Body of pancreas (tissue), 4 donors: ENCODE measurements around the gene RRP15. TPM values are rescaled to one million over a fixed set of nuclear protein-coding genes. Genes with fewer than 3 reads are reported as not detected.
A peak's percentile ranks its signal among the peaks of the same experiment; 100 is the strongest.

Experiments
- ATAC-seq: fragments of 150-250 bp; one replicate; pipeline ENCODE4 v1.9.1; 2016
- DNase-seq, 4 donors: peaks; one replicate each; pipeline ENCODE4 v3.0.0-alpha.2; 2019
- H3K27ac ChIP-seq, 4 donors: fragments of 200-600 bp; sonication (generic); 1 replicate in 3 of 4; 2 replicates in 1 of 4; pipeline versions ENCODE4 v1.5.1 to v1.6.1; 2016 to 2019; ENCODE audit warnings: mild to moderate bottlenecking in 1 of 4, mixed read lengths in 1 of 4, moderate library complexity in 1 of 4
- H3K27me3 ChIP-seq, 2 donors: fragments of 200-600 bp; sonication (generic); one replicate each; pipeline ENCODE4 v1.6.0; 2016; ENCODE audit warnings: mild to moderate bottlenecking in 1 of 2
- H3K36me3 ChIP-seq, 2 donors: fragments of 200-600 bp; sonication (generic); replicated peaks in 1 of 2; 2 replicates each; pipeline ENCODE4 v1.5.1; 2016; ENCODE audit warnings: low read depth in 2 of 2; ENCODE audit not compliant: insufficient read depth in 1 of 2
- H3K4me1 ChIP-seq: fragments of 200-600 bp; sonication (generic); one replicate; pipeline ENCODE4 v1.6.0; 2016
- H3K4me3 ChIP-seq, 2 donors: fragments of 200-600 bp; sonication (generic); 1 replicate in 1 of 2; 2 replicates in 1 of 2; pipeline ENCODE4 v1.5.1; 2016 to 2019
- H3K9me3 ChIP-seq, 3 donors: fragments of 200-600 bp; sonication (generic); 1 replicate in 2 of 3; 2 replicates in 1 of 3; pipeline ENCODE4 v1.5.1; 2016
- POLR2A ChIP-seq, 3 donors: fragments of 450-650 bp; IDR thresholded peaks; one replicate each; pipeline ENCODE4 v1.6.1; 2016; ENCODE audit warnings: antibody characterized with exemption in 3 of 3, mild to moderate bottlenecking in 2 of 3
- WGBS, 2 donors: methylation state at CpG; one replicate each; pipeline ENCODE4 v1.1.5; 2017; 5-methylcytosine and 5-hydroxymethylcytosine counted together
- intact Hi-C: fragments of 100-400 bp; cut with DNase I; formaldehyde crosslinking; loops from one replicate; pipeline ENCODE4 v1.15.1; 2023
- total RNA-seq, 2 donors: library from RNA; depleted of rRNA; stranded (reverse); fragments of >200 nt; gene quantifications; one replicate each; pipeline ENCODE4 v1.1.0, GENCODE V29; 2016
- TF ChIP-seq, protein P1 (sequence below), 7 experiments: fragments of 450-650 bp in 4 of 7; fragments of 200-600 bp in 3 of 7; sonication (generic) in 3 of 7; IDR thresholded peaks; one replicate each; pipeline ENCODE4 v1.5.1; 2016 to 2019; ENCODE audit warnings: antibody characterized with exemption in 7 of 7

Gene RRP15
- total RNA-seq, result 1 to 10 TPM; 2.6 to 7.9 TPM

GRCh38 chr1:218284917-218285635, at the start of gene RRP15:
Gene RRP15, plus strand, starts transcription at chr1:218285293. Its CDS starts 24 bp downstream, at chr1:218285317.
- intact Hi-C loops, result no loop called here
- H3K4me3 ChIP-seq, result peak within 1 kb of the TSS; percentile 52 to 83
- peak within 1 kb of the TSS; percentile 47 to 77 (median 66) for H3K27ac ChIP-seq
- no peaks in the 10 kb centered on the region for H3K27me3 ChIP-seq
- ATAC-seq, result peak; percentile 99
- DNase-seq, result peak; percentile 88 to 94 (median 90)
- H3K36me3 ChIP-seq, result no peaks in the 10 kb centered on the region
- TF ChIP-seq POLR2A (IDR thresholded peaks at IDR 0.05), result peak; percentile 46 to 74 (median 69)
- TF ChIP-seq, protein P1, sequence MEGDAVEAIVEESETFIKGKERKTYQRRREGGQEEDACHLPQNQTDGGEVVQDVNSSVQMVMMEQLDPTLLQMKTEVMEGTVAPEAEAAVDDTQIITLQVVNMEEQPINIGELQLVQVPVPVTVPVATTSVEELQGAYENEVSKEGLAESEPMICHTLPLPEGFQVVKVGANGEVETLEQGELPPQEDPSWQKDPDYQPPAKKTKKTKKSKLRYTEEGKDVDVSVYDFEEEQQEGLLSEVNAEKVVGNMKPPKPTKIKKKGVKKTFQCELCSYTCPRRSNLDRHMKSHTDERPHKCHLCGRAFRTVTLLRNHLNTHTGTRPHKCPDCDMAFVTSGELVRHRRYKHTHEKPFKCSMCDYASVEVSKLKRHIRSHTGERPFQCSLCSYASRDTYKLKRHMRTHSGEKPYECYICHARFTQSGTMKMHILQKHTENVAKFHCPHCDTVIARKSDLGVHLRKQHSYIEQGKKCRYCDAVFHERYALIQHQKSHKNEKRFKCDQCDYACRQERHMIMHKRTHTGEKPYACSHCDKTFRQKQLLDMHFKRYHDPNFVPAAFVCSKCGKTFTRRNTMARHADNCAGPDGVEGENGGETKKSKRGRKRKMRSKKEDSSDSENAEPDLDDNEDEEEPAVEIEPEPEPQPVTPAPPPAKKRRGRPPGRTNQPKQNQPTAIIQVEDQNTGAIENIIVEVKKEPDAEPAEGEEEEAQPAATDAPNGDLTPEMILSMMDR (IDR thresholded peaks at IDR 0.05), result peak in 3 of 7 experiments; percentile 20 to 40 (median 24)
- WGBS, 2 donors, result 0 to 1% methylated on average over 45 of the region's 45 CpGs
- H3K4me1 ChIP-seq, result peaks cover 22% of the 10 kb centered on the region
- H3K9me3 ChIP-seq, result no peaks in the 10 kb centered on the region

- no peaks in the 10 kb centered on the region for H3K9me3 ChIP-seq
- ATAC-seq (no peak), DNase-seq (no peak)
- intact Hi-C loops, result no loop called here
- H3K27ac ChIP-seq, result no peak overlapping the region
- H3K36me3 ChIP-seq, result no peaks in the 10 kb centered on the region
- TF ChIP-seq POLR2A (IDR thresholded peaks at IDR 0.05), result no peak
- TF ChIP-seq, protein P1 (IDR thresholded peaks at IDR 0.05), result no peak
- 41 to 56% methylated on average over 3 of the region's 3 CpGs for WGBS, 2 donors
- no peaks in the 10 kb centered on the region for H3K27me3 ChIP-seq
- H3K4me1 ChIP-seq, result no peaks in the 10 kb centered on the region
- H3K4me3 ChIP-seq, result no peak overlapping the region
Observed at GRCh38 chr1:218242171-218242570, 42.9 kb upstream of the RRP15 start.

DNA sequence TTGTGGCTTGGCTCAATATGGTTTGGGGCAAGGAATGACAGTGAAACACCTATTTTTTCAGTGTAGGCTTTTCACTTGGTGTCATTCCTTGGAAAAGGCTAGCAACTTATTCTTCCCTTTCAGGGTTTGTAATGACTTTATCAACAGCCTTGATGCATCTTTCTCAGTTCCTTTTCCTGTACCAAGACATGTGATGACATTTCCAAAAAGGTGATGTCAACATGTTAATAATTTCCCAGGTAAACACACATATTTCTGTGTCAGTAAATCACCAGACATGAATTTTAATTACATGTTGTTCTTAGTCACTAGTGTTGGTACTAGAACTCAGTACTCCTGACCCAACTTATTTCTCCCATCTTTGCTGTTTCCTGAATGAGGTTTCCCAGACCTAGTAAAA, 37.8 kb upstream of the RRP15 start:
- Histone ChIP-seq H3K27me3 (no peaks in the 10 kb centered on the region), H3K36me3 (no peaks in the 10 kb centered on the region), H3K4me3 (no peak overlapping the region), H3K9me3 (no peaks in the 10 kb centered on the region), H3K27ac (no peak overlapping the region), H3K4me1 (no peaks in the 10 kb centered on the region)
- DNase-seq (no peak), ATAC-seq (no peak)
- intact Hi-C loops, result no loop called here
- no peak for TF ChIP-seq POLR2A (IDR thresholded peaks at IDR 0.05)
- TF ChIP-seq, protein P1 (IDR thresholded peaks at IDR 0.05), result no peak

DNA sequence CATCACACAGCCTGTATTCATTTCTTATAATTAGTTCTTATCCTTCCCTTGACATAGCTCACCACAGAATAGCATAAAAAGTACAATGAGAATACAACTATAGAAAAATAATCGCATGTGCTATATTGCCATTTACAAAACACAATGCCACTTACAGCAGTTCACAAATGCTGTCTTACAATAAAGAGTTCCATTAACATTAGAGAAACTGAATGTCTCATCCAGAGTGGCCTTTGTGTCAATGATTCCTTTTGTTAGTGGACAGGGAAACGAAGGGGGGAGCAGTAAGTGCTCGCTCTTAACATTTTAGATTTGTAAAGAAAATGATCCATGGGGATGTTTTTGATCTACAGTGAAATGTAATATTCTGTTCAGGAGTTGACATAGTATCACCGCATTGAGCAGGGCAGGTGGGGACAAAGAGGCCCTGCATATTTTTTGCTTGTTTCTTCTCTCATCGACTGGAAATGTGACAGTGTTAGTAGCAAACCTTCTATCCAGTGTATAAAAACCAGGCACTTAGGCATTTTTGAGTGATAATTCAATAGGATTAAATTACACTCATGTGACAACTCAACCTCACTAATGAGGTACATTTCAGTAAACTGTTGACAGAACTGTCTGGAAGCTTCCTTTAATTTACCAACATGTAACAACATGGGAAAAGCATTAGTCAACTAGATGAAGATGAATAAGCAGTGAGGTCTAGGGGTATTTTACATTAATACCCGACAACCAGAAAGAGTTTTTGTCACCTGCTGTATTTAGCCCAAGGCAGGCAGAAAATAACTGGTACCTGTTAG, 35.6 kb upstream of the RRP15 start:
- ATAC-seq (no peak), DNase-seq (no peak)
- Histone ChIP-seq H3K27ac (no peak overlapping the region), H3K4me3 (no peak overlapping the region), H3K36me3 (no peaks in the 10 kb centered on the region), H3K9me3 (no peaks in the 10 kb centered on the region), H3K27me3 (no peaks in the 10 kb centered on the region), H3K4me1 (no peaks in the 10 kb centered on the region)
- TF ChIP-seq POLR2A (IDR thresholded peaks at IDR 0.05), result no peak
- TF ChIP-seq, protein P1 (IDR thresholded peaks at IDR 0.05), result no peak
- intact Hi-C loops, result no loop called here
- 65 to 69% methylated on average over 6 of the region's 6 CpGs for WGBS, 2 donors
